Erythroblast (primary cell): Measurements from ENCODE around the gene LYSMD2.

Experiments
- GATA1 ChIP-seq: IDR thresholded peaks from 2 replicates; pipeline ENCODE4 v1.6.1; 2011; ENCODE audit warnings: low read depth, mild to moderate bottlenecking, control low read depth, low read length, moderate library complexity
- POLR2A ChIP-seq: IDR thresholded peaks from 2 replicates; pipeline ENCODE4 v1.6.1; 2011; ENCODE audit warnings: mild to moderate bottlenecking, low read length

- no peak for TF ChIP-seq POLR2A
- no peak for TF ChIP-seq GATA1
These were observed 21.2 kb upstream of the LYSMD2 start for GRCh38 chr15:51758645-51759044.
